Activated naive CD8-positive, alpha-beta T cell (primary cell): Measurements from ENCODE around the gene RHOB.
"Not testable (repeated sequence)": the region's sequence is repeated elsewhere in the genome, so short reads cannot be mapped to it uniquely, and the experiment has no call there.

ENCODE experiments used
- H3K27ac Mint-ChIP-seq: one replicate; pipeline ENCODE4 v1.8.0; 2021; ENCODE audit warnings: mixed read lengths
- H3K27me3 Mint-ChIP-seq: one replicate; pipeline ENCODE4 v1.8.0; 2021; ENCODE audit warnings: mixed read lengths
- H3K36me3 Mint-ChIP-seq: one replicate; pipeline ENCODE4 v1.8.0; 2021; ENCODE audit warnings: mixed read lengths
- H3K4me1 Mint-ChIP-seq: one replicate; pipeline ENCODE4 v1.8.0; 2021; ENCODE audit warnings: low read depth, mixed read lengths
- H3K4me3 Mint-ChIP-seq: one replicate; pipeline ENCODE4 v1.8.0; 2021; ENCODE audit warnings: mild to moderate bottlenecking, mixed read lengths
- H3K9me3 Mint-ChIP-seq: one replicate; pipeline ENCODE4 v1.8.0; 2021; ENCODE audit warnings: low read depth, mixed read lengths

The RHOB gene

GRCh38 chr2:20451341-20451740 lies 4.5 kb downstream of the RHOB start:
- peaks cover 6% of the 10 kb centered on the region for H3K27me3 Mint-ChIP-seq
- peaks cover 8% of the 10 kb centered on the region for H3K4me1 Mint-ChIP-seq
- H3K9me3 Mint-ChIP-seq: no peaks in the 10 kb centered on the region
- H3K36me3 Mint-ChIP-seq: peaks cover 2% of the 10 kb centered on the region
- H3K27ac Mint-ChIP-seq: no peak overlapping the region
- no peak overlapping the region for H3K4me3 Mint-ChIP-seq

DNA sequence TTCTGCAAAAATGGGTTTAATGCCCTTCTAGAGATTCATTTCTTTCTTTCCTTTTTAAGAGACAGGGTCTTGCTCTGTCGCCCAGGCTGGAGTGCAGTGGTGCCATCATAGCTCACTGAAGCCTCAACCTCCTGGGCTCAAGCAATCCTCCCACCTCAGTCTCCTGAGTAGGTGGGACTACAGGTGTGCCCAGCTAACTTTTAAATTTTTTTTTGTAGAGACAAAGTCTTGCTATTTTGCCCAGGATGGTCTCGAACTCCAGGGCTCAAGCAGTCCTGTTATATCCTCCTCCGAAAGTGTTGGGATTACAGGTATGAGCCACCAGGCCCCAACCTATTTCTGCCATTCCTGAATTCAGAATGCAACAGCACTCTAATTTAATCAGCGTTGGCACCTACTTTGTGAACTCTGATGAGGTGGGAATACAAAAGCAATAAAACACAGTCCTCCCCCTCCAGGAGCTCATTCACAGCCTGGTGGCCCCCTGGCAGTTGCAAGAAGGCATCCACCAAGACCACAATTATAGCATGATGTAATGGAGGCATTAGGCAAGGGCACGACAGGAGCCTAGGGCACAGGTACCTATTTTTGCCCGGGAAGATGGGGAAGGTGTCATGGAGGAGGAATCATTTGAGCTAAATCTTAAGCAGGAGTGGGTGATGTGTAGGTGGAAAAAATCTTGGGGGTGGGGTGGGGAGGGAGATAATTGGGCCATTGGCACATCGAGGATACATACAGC lies 5.1 kb downstream of the RHOB start:
- Mint-ChIP-seq H3K4me1 (peaks cover 10% of the 10 kb centered on the region), H3K9me3 (no peaks in the 10 kb centered on the region), H3K27ac (no peak overlapping the region), H3K4me3 (no peak overlapping the region), H3K36me3 (peaks cover 2% of the 10 kb centered on the region), H3K27me3 (peaks cover 6% of the 10 kb centered on the region)

DNA sequence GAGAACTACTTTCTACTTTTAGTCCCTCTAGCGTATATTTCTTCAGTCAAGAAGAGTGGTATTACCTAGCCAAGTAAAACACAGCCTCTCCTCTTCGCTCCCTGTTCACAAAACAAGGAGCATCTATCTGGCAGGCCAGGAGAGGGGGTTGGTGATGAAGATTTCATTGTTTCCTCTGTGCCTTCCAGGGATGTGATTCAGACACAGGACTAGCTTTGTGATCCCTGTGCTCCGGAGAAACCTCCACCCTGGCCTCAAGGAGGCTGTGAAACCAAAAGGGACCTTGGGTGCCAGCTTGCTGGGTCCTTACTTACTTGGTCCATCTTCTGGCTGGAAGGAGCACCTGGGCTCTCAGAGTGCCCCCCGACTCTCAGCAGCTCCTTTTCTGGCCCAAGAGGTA lies 5.7 kb downstream of the RHOB start:
- Mint-ChIP-seq H3K4me3 (no peak overlapping the region), H3K9me3 (no peaks in the 10 kb centered on the region), H3K36me3 (peaks cover 2% of the 10 kb centered on the region), H3K27ac (no peak overlapping the region), H3K27me3 (peaks cover 6% of the 10 kb centered on the region), H3K4me1 (peaks cover 8% of the 10 kb centered on the region)

- peaks cover 2% of the 10 kb centered on the region for H3K36me3 Mint-ChIP-seq
- no peaks in the 10 kb centered on the region for H3K9me3 Mint-ChIP-seq
- H3K27me3 Mint-ChIP-seq: peaks cover 6% of the 10 kb centered on the region
- no peak overlapping the region for H3K27ac Mint-ChIP-seq
- peaks cover 7% of the 10 kb centered on the region for H3K4me1 Mint-ChIP-seq
- no peak overlapping the region for H3K4me3 Mint-ChIP-seq
Observed at GRCh38 chr2:20453087-20453486, 6.2 kb downstream of the RHOB start.

DNA sequence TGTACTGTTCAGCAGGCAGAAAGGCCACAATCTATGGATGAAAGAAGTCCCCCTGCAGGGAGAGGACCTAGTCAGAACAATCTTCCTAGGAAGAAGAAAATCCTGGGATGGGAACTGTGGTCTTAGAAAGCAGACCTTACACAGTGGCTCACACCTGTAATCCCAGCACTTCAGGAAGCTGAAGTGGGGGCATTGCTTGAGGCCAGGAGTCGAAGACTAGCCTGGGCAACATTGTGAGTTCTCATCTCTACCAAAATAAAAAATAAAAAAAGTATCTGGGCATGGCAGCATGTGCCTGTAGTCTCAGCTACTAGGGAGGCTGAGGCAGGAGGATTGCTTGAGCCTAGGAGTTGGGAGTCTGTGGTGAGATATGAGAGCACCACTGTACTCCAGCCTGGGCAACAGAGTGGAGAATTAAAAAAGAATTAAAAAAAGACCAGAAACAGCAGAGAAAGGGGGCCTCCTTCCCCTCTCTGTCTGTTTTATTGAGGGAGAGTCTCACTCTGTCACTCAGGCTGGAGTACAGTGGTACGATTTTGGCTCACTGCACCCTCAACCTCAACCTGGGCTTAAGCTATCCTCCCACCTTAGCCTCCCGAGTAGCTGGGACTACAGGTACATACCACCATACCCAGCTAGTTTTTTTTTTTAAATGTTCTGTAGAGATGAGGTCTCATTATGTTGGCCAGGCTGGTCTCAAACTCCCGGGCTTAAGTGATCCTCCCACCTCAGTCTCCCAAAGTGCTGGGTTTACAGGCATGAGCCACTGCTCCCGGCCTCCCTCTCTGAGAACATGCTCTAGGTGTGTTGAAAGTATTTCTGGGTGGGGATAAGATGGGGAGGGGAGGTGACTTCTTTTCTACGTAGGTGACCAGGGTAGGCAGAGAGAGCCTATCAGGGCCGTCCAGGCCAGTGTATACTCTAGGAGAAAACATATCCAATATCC lies 7.4 kb downstream of the RHOB start:
- Mint-ChIP-seq H3K27me3 (peaks cover 4% of the 10 kb centered on the region), H3K36me3 (peaks cover 2% of the 10 kb centered on the region), H3K4me3 (no peak overlapping the region), H3K27ac (no peak overlapping the region), H3K9me3 (no peaks in the 10 kb centered on the region), H3K4me1 (peaks cover 3% of the 10 kb centered on the region)

- Mint-ChIP-seq H3K36me3 (no peaks in the 10 kb centered on the region), H3K4me3 (no peak overlapping the region), H3K4me1 (peaks cover 2% of the 10 kb centered on the region), H3K27ac (no peak overlapping the region), H3K9me3 (no peaks in the 10 kb centered on the region), H3K27me3 (peaks cover 7% of the 10 kb centered on the region)
Observed at GRCh38 chr2:20455076-20455587, 8.3 kb downstream of the RHOB start.

DNA sequence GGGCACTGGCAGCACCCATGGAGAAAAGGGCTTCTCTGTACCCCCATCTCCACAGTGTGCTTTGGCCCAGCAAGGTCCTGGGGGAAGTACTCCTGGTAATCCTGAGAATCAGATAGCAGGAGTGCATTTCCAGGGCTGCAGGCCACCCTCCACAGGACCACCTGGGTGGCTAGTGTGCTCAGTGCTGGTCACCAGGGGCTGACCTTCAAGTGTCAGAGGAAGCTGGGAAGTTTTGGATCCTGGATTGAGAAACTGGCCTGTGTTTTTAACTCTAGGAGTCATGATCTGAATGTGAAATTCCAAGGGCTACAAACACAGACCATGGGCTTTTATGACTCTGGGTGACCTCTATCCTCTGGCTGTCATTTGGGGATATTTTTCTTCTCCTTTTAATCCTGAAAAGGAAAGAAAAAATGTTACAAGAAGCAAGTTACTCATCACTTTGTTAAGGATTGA lies 9.3 kb downstream of the RHOB start:
- peaks cover 1% of the 10 kb centered on the region for H3K9me3 Mint-ChIP-seq
- peaks cover 2% of the 10 kb centered on the region for H3K4me1 Mint-ChIP-seq
- no peaks in the 10 kb centered on the region for H3K36me3 Mint-ChIP-seq
- H3K27ac Mint-ChIP-seq: no peak overlapping the region
- peaks cover 8% of the 10 kb centered on the region for H3K27me3 Mint-ChIP-seq
- no peak overlapping the region for H3K4me3 Mint-ChIP-seq

- peaks cover 2% of the 10 kb centered on the region for H3K4me1 Mint-ChIP-seq
- no peak overlapping the region for H3K27ac Mint-ChIP-seq
- H3K36me3 Mint-ChIP-seq: no peaks in the 10 kb centered on the region
- peaks cover 12% of the 10 kb centered on the region for H3K27me3 Mint-ChIP-seq
- H3K9me3 Mint-ChIP-seq: peaks cover 5% of the 10 kb centered on the region
- H3K4me3 Mint-ChIP-seq: no peak overlapping the region
Observed at GRCh38 chr2:20456636-20457426, 10.0 kb downstream of the RHOB start.

GRCh38 chr2:20457661-20458630 lies 11.1 kb downstream of the RHOB start:
- Mint-ChIP-seq H3K9me3 (peaks cover 5% of the 10 kb centered on the region), H3K36me3 (no peaks in the 10 kb centered on the region), H3K27ac (no peak overlapping the region), H3K4me1 (peaks cover 2% of the 10 kb centered on the region), H3K4me3 (no peak overlapping the region), H3K27me3 (peaks cover 11% of the 10 kb centered on the region)

DNA sequence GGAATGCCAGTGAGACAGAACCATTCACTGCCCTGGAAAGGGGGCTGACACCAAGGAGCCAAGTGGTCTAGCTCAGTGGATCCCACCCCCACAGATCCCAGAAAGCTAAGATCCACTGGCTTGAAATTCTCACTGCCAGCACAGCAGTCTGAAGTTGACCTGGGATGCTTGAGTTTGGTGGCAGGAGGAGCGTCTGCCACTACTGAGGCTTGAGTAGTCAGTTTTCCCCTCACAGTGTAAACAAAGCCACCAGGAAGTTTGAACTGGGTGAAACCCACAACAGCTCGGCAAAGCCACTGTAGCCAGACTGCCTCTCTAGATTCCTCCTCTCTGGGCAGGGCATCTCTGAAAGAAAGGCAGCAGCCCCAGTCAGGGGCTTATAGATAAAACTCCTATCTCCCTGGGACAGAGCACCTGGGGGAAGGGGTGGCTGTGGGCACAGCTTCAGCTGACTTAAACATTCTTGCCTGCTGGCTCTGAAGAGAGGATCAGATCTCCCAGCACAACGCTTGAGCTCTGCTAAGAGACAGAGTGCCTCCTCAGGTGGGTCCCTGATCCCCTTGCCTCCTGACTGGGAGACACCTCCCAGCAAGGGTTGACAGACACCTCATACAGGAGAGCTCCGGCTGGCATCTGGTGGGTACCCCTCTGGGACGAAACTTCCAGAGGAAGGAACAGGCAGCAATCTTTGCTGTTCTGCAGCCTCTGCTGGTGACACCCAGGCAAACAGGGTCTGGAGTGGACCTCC lies 12.0 kb downstream of the RHOB start:
- H3K27me3 Mint-ChIP-seq, H3K4me1 Mint-ChIP-seq, H3K27ac Mint-ChIP-seq, H3K36me3 Mint-ChIP-seq, H3K9me3 Mint-ChIP-seq, H3K4me3 Mint-ChIP-seq: not testable (repeated sequence)

DNA sequence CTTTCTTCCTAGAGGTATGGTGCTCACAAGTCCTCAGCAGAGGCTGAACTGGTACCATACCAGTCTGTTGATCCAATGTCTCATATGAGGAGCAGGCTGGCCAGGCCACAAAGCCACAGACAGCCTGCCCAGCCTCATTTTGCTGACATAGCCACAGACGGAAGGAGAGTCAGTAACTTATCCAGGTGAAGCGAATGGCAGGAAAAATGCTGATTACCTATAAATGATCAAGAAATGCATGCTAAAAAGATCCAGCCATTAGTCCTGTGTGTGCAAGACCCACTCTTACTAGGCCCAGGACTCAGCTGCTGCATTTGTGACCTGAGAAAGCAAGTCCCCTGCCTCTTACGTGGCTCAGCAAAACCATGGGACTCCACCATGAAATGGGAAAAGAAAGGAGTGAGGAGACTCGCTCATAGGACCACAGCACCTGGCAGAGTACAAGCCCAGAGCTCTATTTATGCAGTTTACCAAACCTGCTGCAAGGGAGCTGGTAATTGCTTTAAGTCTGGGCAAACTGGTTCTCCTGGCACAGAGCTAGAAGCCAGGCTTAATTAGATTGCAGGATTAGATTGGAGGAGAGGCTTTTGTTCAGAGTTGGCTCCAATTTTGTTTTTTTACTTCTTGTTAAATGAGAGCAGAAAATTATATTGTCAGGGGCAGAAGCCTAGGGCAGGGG lies 19.0 kb downstream of the RHOB start:
- H3K27ac Mint-ChIP-seq: no peak overlapping the region
- H3K4me1 Mint-ChIP-seq: no peaks in the 10 kb centered on the region
- H3K4me3 Mint-ChIP-seq: no peak overlapping the region
- H3K36me3 Mint-ChIP-seq: no peaks in the 10 kb centered on the region
- H3K9me3 Mint-ChIP-seq: peaks cover 5% of the 10 kb centered on the region
- peaks cover 6% of the 10 kb centered on the region for H3K27me3 Mint-ChIP-seq

DNA sequence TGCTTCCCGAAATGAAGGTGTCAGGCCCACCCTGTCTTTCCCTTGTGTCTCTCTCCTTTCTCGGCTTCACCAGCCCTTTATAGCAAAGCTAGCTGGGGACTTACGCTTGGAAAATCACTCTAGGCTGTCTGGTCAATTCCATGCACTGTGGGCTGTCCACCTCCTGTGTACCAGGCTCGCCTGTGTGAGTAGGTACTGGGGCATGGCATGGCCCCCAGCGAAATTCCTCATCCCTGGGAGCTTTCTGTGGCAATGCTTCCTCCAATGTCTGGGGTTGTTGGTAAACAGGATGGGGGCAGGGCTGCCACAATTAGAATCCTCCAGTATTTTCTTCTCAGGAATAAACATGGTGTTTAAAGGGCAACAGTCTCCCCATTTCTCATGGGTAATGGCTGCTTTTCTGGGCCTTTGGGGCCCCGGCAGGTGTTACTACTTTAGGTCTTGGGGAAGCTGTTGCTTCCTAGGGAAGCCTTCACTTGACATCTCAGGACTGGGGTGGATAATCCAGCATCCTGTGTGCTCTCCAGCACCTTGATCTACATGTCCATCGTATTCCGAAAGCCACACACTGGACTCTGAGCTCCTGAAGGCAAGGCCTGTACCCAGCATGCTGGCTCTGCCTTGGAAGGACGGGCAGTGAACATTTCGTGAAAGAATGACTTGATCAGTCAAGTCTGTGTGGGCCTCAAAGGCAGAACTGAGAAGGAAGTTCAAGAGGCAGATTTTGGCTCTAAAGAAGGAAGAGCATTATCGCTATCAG lies 21.1 kb downstream of the RHOB start:
- H3K4me1 Mint-ChIP-seq: no peaks in the 10 kb centered on the region
- H3K9me3 Mint-ChIP-seq: no peaks in the 10 kb centered on the region
- H3K27me3 Mint-ChIP-seq: no peaks in the 10 kb centered on the region
- H3K36me3 Mint-ChIP-seq: no peaks in the 10 kb centered on the region
- H3K4me3 Mint-ChIP-seq: no peak overlapping the region
- no peak overlapping the region for H3K27ac Mint-ChIP-seq
